Endothelial cell of umbilical vein (primary cell): ENCODE measurements around the gene PRRX2. TPM values are rescaled to one million over a fixed set of nuclear protein-coding genes. Genes with fewer than 3 reads are reported as not detected.

ENCODE experiments used
- BruUV-seq: library from RNA; stranded (reverse); fragments of 400-500 nt; replicated peaks from 2 replicates; lab custom pipeline; 2021; lab: Mats Ljungman, UMichigan
- CTCF ChIA-PET: fragments of 300-600, 350-600 bp; sonication (Branson Sonifier 250); formaldehyde crosslinking; loops from one replicate; lab custom pipeline; 2021; ENCODE audit warnings: antibody characterized with exemption, inconsistent platforms; lab: Charles Lee
- POLR2A ChIA-PET: fragments of 300-600, 350-600 bp; sonication (Branson Sonifier 250); formaldehyde crosslinking; loops from one replicate; lab custom pipeline; 2021; ENCODE audit warnings: antibody characterized with exemption, inconsistent platforms; lab: Charles Lee
- DNase-seq: peaks from one replicate; pipeline ENCODE4 v3.0.0-alpha.2; 2011; ENCODE audit warnings: low read depth, low spot score
- FAIRE-seq: peaks from 2 replicates; lab custom pipeline; 2011; peaks lifted over from hg19 to GRCh38; lab: Jason Lieb, UNC
- H2AFZ ChIP-seq: 2 replicates; pipeline ENCODE4 v1.6.0; 2012; ENCODE audit warnings: low read depth, low read length, control low read depth, inconsistent platforms
- H3K27ac ChIP-seq: 2 replicates; pipeline ENCODE4 v1.5.1; 2011; ENCODE audit warnings: low read depth, mild to moderate bottlenecking, control low read depth, low read length, moderate library complexity; ENCODE audit not compliant: insufficient read depth
- H3K27me3 ChIP-seq, 2 experiments: 2 replicates each; pipeline versions ENCODE4 v1.6.0 to v1.6.1; 2011; ENCODE audit warnings: low read length in 2 of 2, mixed read lengths in 1 of 2; ENCODE audit not compliant: control insufficient read depth in 2 of 2, insufficient read depth in 2 of 2
- H3K36me3 ChIP-seq, 2 experiments: 2 replicates in 1 of 2; 3 replicates in 1 of 2; pipeline ENCODE4 v1.5.1; 2011; ENCODE audit warnings: low read length in 2 of 2, mild to moderate bottlenecking in 1 of 2, moderate library complexity in 1 of 2; ENCODE audit not compliant: control insufficient read depth in 2 of 2, insufficient read depth in 2 of 2; ENCODE audit errors: extremely low read depth in 1 of 2
- H3K4me1 ChIP-seq: 3 replicates; pipeline ENCODE4 v1.5.1; 2011; ENCODE audit warnings: mild to moderate bottlenecking, low read length; ENCODE audit not compliant: control insufficient read depth, insufficient read depth; ENCODE audit errors: extremely low read depth
- H3K4me2 ChIP-seq: 2 replicates; pipeline ENCODE4 v1.6.1; 2011; ENCODE audit warnings: low read length, control low read depth, mixed read lengths; ENCODE audit not compliant: insufficient read depth
- H3K4me3 ChIP-seq, 3 experiments: fragments of 200-600 bp in 1 of 3; sonication (generic), shearing (Covaris generic) in 1 of 3; replicated peaks in 1 of 3; 2 replicates each; pipeline ENCODE4 v1.5.1; 2011 to 2016; ENCODE audit warnings: control low read depth in 3 of 3, low read length in 3 of 3, mild to moderate bottlenecking in 2 of 3, inconsistent platforms in 1 of 3, low read depth in 1 of 3, moderate library complexity in 1 of 3; ENCODE audit not compliant: insufficient read depth in 1 of 3
- H3K79me2 ChIP-seq: 2 replicates; pipeline ENCODE4 v1.6.0; 2012; ENCODE audit warnings: low read length, inconsistent platforms; ENCODE audit not compliant: control insufficient read depth, insufficient read depth
- H3K9ac ChIP-seq: replicated peaks from 2 replicates; pipeline ENCODE3; 2011; ENCODE audit warnings: low read length, control low read depth; ENCODE audit not compliant: insufficient read depth; ENCODE audit errors: extremely low read depth
- H3K9me1 ChIP-seq: replicated peaks from 3 replicates; pipeline ENCODE4 v1.6.0; 2011; ENCODE audit warnings: mild to moderate bottlenecking, low read length; ENCODE audit not compliant: control insufficient read depth, insufficient read depth; ENCODE audit errors: extremely low read depth
- H3K9me3 ChIP-seq: replicated peaks from 2 replicates; pipeline ENCODE4 v1.5.1; 2012; ENCODE audit warnings: low read length, inconsistent platforms; ENCODE audit not compliant: control insufficient read depth, insufficient read depth
- H4K20me1 ChIP-seq: replicated peaks from 2 replicates; pipeline ENCODE3; 2011; ENCODE audit warnings: mild to moderate bottlenecking, low read length; ENCODE audit not compliant: control insufficient read depth, insufficient read depth; ENCODE audit errors: extremely low read depth
- CTCF ChIP-seq, 2 donors: IDR thresholded peaks; 1 replicate in 1 of 2; 2 replicates in 1 of 2; pipeline ENCODE4 v1.5.1; 2011; ENCODE audit warnings: low read length in 2 of 2, mild to moderate bottlenecking in 2 of 2, moderate library complexity in 2 of 2, control low read depth in 1 of 2, inconsistent platforms in 1 of 2, low read depth in 1 of 2; ENCODE audit not compliant: insufficient read depth in 1 of 2; ENCODE audit errors: extremely low read depth in 1 of 2
- EZH2 ChIP-seq: IDR thresholded peaks from 2 replicates; pipeline ENCODE4 v1.6.1; 2012; ENCODE audit warnings: borderline replicate concordance, low read depth, mild to moderate bottlenecking, moderate library complexity, low read length, inconsistent platforms; ENCODE audit not compliant: severe bottlenecking
- FOS ChIP-seq: IDR thresholded peaks from 2 replicates; pipeline ENCODE4 v1.6.1; 2011; ENCODE audit warnings: mild to moderate bottlenecking, low read length, moderate library complexity, borderline replicate concordance; ENCODE audit not compliant: insufficient read depth
- GATA2 ChIP-seq: IDR thresholded peaks from 2 replicates; pipeline ENCODE4 v1.7.0; 2011; ENCODE audit warnings: low read depth, mild to moderate bottlenecking, moderate library complexity, mixed read lengths, low read length; ENCODE audit not compliant: insufficient read length, insufficient read depth
- JUN ChIP-seq: IDR thresholded peaks from 2 replicates; pipeline ENCODE4 v1.6.1; 2011; ENCODE audit warnings: borderline replicate concordance, low read depth; ENCODE audit not compliant: insufficient read length, insufficient read depth
- MAX ChIP-seq: IDR thresholded peaks from 2 replicates; pipeline ENCODE4 v1.6.1; 2011; ENCODE audit not compliant: insufficient read depth, insufficient read length
- MYC ChIP-seq: IDR thresholded peaks from one replicate; pipeline ENCODE4 v1.6.1; 2011; ENCODE audit warnings: mild to moderate bottlenecking, low read depth, low read length
- POLR2A ChIP-seq: IDR thresholded peaks from 2 replicates; pipeline ENCODE4 v1.6.1; 2012; ENCODE audit warnings: low read depth, mild to moderate bottlenecking, control low read depth, low read length
- POLR2AphosphoS5 ChIP-seq: IDR thresholded peaks from 2 replicates; pipeline ENCODE4 v1.6.1; 2012; ENCODE audit warnings: low read depth, mild to moderate bottlenecking, control low read depth, low read length, moderate library complexity; ENCODE audit not compliant: insufficient read depth
- dilution Hi-C: fragments of 300-500 bp; cut with MboI; formaldehyde crosslinking; loops from one replicate; pipeline ENCODE4 v1.15.0; 2019; ENCODE audit warnings: low sequenced_read_pairs; ENCODE audit not compliant: extremely low pct_ligation_motif_present
- intact Hi-C: fragments of 100-400 bp; cut with micrococcal nuclease; formaldehyde crosslinking; loops from one replicate; pipeline ENCODE4 v1.10.0; 2022
- polyA plus RNA-seq, 4 experiments: library from polyadenylated mRNA; depleted of rRNA in 3 of 4; stranded (reverse) in 3 of 4; unstranded in 1 of 4; fragments of >200 nt; gene quantifications; 2 replicates each; pipeline versions ENCODE4 v1.2.1 to v1.2.3, GENCODE V29; 2011 to 2012; ENCODE audit warnings: missing spikeins in 1 of 4
- total RNA-seq: library from RNA; stranded (reverse); gene quantifications from 2 replicates; pipeline ENCODE4 v1.2.3, GENCODE V29; 2021

Gene PRRX2
- total and polyA plus RNA-seq, 2 donors (not counting 3 experiments of a cell fraction or from before 2014, with no cell fraction given): 0.19 to 0.77 TPM

- no TSS peak for BruUV-seq
- DNase-seq: no peak
Observed at GRCh38 chr9:129718647-129719046, 53.2 kb downstream of the PRRX2 start.

More at GRCh38 chr9:129718647-129719046, 53.2 kb downstream of the PRRX2 start:
- TF ChIP-seq MAX: no peak
- TF ChIP-seq POLR2A: no peak
- no peak for TF ChIP-seq FOS
- no peak for TF ChIP-seq MYC
- TF ChIP-seq GATA2: no peak
- TF ChIP-seq EZH2: no peak
- TF ChIP-seq CTCF (IDR thresholded peaks at IDR 0.05; ENCODE audit: extremely low read depth in 1 of 2, insufficient read depth in 1 of 2, low read depth in 1 of 2, low read length in 2 of 2): no peak
- TF ChIP-seq POLR2AphosphoS5: no peak
- TF ChIP-seq JUN: no peak
- H3K4me3 ChIP-seq: no peak overlapping the region
- no peaks in the 10 kb centered on the region for H3K9me3 ChIP-seq
- ChIA-PET POLR2A (no interaction called here), CTCF (interaction anchor here (1.4 kb wide), 1 partner anchor 72 kb away, joined by 6 read pairs; no protein-coding TSS in a partner anchor)
- intact Hi-C loops (no loop called here), dilution Hi-C loops (no loop called here)
- H3K27ac ChIP-seq: no peak overlapping the region
- no peaks in the 10 kb centered on the region for H4K20me1 ChIP-seq
- H3K36me3 ChIP-seq: no peaks in the 10 kb centered on the region
- no peak overlapping the region for H2AFZ ChIP-seq
- no peaks in the 10 kb centered on the region for H3K4me1 ChIP-seq
- FAIRE-seq: no peak
- H3K79me2 ChIP-seq: no peaks in the 10 kb centered on the region
- H3K27me3 ChIP-seq: no peaks in the 10 kb centered on the region
- H3K9ac ChIP-seq: no peak overlapping the region
- H3K9me1 ChIP-seq: no peaks in the 10 kb centered on the region
- H3K4me2 ChIP-seq: no peak overlapping the region
